ENCODE measurements around the gene COPS4.
"Not testable (repeated sequence)": the region's sequence is repeated elsewhere in the genome, so short reads cannot be mapped to it uniquely, and the experiment has no call there.

Gene COPS4

GRCh38 chr4:83089410-83090157, 54.6 kb downstream of the COPS4 start:
- DNase-seq, result peak; percentile 41

GRCh38 chr4:83093060-83093640, 58.2 kb downstream of the COPS4 start:
- no peak for DNase-seq

- DNase-seq, result no peak
Observed at GRCh38 chr4:83096397-83096796, 61.4 kb downstream of the COPS4 start.

GRCh38 chr4:83104991-83105390, 70.0 kb downstream of the COPS4 start:
- DNase-seq, result no peak

- no peak for DNase-seq
Observed at GRCh38 chr4:83107631-83108030, 72.6 kb downstream of the COPS4 start.

GRCh38 chr4:83108101-83108861, 73.3 kb downstream of the COPS4 start:
- DNase-seq, result peak; percentile 41

- peak; percentile 58 for DNase-seq
Observed at GRCh38 chr4:83109480-83110222, 74.7 kb downstream of the COPS4 start.

- DNase-seq, result peak; percentile 89
Observed at GRCh38 chr4:83110223-83110945, 75.4 kb downstream of the COPS4 start.

- DNase-seq, result no peak
Observed at GRCh38 chr4:83110970-83111750, 76.2 kb downstream of the COPS4 start.

GRCh38 chr4:83111751-83112141, 76.8 kb downstream of the COPS4 start:
- not testable (repeated sequence) for DNase-seq

GRCh38 chr4:83112231-83112630, 77.2 kb downstream of the COPS4 start:
- peak; percentile 74 for DNase-seq

GRCh38 chr4:83112678-83113428, 77.9 kb downstream of the COPS4 start:
- peak; percentile 22 for DNase-seq

GRCh38 chr4:83113429-83113786, 78.4 kb downstream of the COPS4 start:
- DNase-seq, result peak; percentile 8

- peak; percentile 69 for DNase-seq
Observed at GRCh38 chr4:83114576-83114975, 79.6 kb downstream of the COPS4 start, which contains the start of gene PLAC8. PLAC8 (minus strand) TSS chr4:83114729; CDS start chr4:83107921, 6,808 bp downstream.

- DNase-seq, result no peak
Observed at GRCh38 chr4:83115000-83115399, 80.0 kb downstream of the COPS4 start.

GRCh38 chr4:83115656-83116285, 80.8 kb downstream of the COPS4 start:
- peak; percentile 39 for DNase-seq

- DNase-seq, result no peak
Observed at GRCh38 chr4:83118869-83119268, 83.9 kb downstream of the COPS4 start.

- no peak for DNase-seq
Observed at GRCh38 chr4:83121246-83121645, 86.3 kb downstream of the COPS4 start.

- DNase-seq, result peak; percentile 85
Observed at GRCh38 chr4:83124111-83124780, 89.3 kb downstream of the COPS4 start.

Data from inflammatory macrophage treated with lipopolysaccharide for 4 hours (primary cell).